Measurements from ENCODE around the gene KIF17. TPM values are rescaled to one million over a fixed set of nuclear protein-coding genes. Genes with fewer than 3 reads are reported as not detected.

Gene KIF17
- total RNA-seq, 2 experiments from 2014 or later: not detected

DNA sequence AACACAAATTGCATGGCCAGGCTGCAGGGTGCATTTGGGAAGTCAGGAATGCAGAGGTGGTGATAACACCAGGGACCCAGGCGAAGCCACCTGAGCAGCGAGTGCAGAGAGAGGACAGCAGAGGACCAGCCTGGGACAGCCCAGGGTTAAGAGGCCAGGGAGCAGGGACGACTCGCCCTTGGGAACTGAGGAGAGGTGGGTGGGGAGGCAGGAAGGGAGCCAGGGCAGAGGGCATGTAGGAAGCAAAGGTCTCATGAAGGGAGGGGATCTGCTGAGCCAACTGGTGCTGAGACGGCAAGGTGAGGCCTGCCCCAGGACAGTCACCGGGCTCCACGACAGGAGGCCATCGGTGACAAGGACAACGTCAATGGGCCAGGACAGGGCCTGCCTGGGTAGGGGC, 16.4 kb downstream of the KIF17 start:
- Mint-ChIP-seq H3K9me3 (no peaks in the 10 kb centered on the region), H3K4me3 (no peak overlapping the region), H3K27me3 (peaks cover 1% of the 10 kb centered on the region), H3K27ac (no peak overlapping the region), H3K4me1 (peaks cover 4% of the 10 kb centered on the region), H3K36me3 (ENCODE audit: low read depth) (no peaks in the 10 kb centered on the region)
- DNase-seq: no peak
- ChIA-PET CTCF (no interaction called here), POLR2A (no interaction called here)

DNA sequence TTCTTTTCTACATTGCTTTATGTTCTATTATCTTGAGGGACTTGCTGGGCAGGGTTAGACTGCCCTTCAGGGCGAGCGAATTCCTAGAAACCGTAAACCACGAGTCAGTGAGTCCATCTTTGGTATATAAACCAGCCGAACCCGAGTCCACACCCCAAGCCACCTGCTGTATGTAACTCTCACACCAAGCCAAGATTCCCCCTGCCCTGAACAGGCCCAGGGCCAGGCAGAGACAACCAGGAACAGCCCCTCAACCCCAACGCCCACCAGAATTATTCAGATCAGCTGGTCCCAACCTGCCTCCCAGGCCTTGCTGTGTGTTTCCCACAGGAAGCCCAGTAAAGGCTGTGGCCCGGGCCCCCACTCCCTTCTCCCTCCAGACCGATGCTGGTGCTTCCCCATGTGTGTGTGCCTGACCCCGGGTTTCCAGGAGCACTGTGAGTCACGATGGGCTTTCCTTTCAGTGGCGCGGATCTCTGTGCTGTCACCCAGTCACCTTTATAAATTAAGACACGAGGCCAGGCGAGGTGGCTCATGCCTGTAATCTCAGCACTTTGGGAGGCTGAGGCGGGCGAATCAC, 17.1 kb downstream of the KIF17 start:
- no peaks in the 10 kb centered on the region for H3K36me3 Mint-ChIP-seq (ENCODE audit: low read depth)
- ChIA-PET POLR2A (no interaction called here), CTCF (no interaction called here)
- peaks cover 3% of the 10 kb centered on the region for H3K27me3 Mint-ChIP-seq
- DNase-seq: no peak
- no peak overlapping the region for H3K27ac Mint-ChIP-seq
- no peaks in the 10 kb centered on the region for H3K9me3 Mint-ChIP-seq
- H3K4me1 Mint-ChIP-seq: peaks cover 8% of the 10 kb centered on the region
- H3K4me3 Mint-ChIP-seq: no peak overlapping the region

GRCh38 chr1:20699558-20699957, 18.2 kb downstream of the KIF17 start:
- no peaks in the 10 kb centered on the region for H3K9me3 Mint-ChIP-seq
- H3K36me3 Mint-ChIP-seq (ENCODE audit: low read depth): no peaks in the 10 kb centered on the region
- ChIA-PET CTCF (interaction anchor here (0.7 to 1.8 kb wide), 3 partner anchors 18 to 496 kb away, joined by 3 to 6 read pairs (median 3); partner anchors contain the start of gene KIF17), POLR2A (no interaction called here)
- peaks cover 8% of the 10 kb centered on the region for H3K4me1 Mint-ChIP-seq
- no peak overlapping the region for H3K27ac Mint-ChIP-seq
- no peak overlapping the region for H3K4me3 Mint-ChIP-seq
- H3K27me3 Mint-ChIP-seq: peaks cover 7% of the 10 kb centered on the region
- no peak for DNase-seq

DNA sequence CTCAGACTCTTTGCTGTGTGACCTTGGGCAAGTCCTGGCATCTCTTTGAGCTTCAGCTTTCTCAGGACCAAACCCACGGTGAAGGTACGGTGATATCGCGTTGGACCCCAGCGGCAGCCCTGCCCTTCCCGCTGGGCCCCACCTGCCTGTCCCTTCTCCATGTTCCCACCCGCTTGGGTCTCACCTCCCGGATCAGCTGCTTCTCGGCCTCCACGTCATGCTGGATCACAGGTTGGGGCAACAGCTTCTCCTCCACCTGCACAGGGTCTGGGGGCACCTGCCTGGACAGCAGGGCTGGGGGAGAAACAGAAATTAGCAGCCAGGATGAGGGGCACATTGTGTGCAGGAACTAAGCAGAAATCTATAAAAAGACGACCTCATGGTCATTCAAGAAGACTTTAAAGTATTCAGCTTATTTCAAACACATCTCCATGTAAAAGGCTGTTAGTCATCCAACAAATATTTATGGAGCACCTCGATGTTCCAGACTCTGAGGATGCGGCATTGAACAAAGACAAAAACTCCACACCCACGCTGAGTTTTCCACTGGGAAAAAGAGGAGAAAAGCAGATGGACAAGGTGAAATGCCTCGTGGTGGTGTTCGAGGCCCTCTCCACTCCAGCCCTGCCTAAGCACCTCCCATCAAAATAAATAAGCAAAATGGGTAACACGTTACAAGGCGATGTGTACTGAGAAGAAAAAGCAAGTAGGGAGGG, 19.5 kb downstream of the KIF17 start:
- Mint-ChIP-seq H3K27me3 (peaks cover 11% of the 10 kb centered on the region), H3K27ac (no peak overlapping the region), H3K36me3 (ENCODE audit: low read depth) (no peaks in the 10 kb centered on the region), H3K9me3 (no peaks in the 10 kb centered on the region), H3K4me1 (peaks cover 8% of the 10 kb centered on the region), H3K4me3 (no peak overlapping the region)
- ChIA-PET CTCF (interaction anchor here (0.6 to 2.7 kb wide), 8 partner anchors 9 to 982 kb away, joined by 3 to 19 read pairs (median 4); partner anchors contain the start of gene KIF17), POLR2A (no interaction called here)
- no peak for DNase-seq

- no peaks in the 10 kb centered on the region for H3K9me3 Mint-ChIP-seq
- CTCF ChIA-PET: interaction anchor here (1.0 to 2.7 kb wide), 11 partner anchors 8 to 671 kb away, joined by 3 to 19 read pairs (median 5); partner anchors contain the start of gene DDOST
- no peak for DNase-seq
- H3K4me3 Mint-ChIP-seq: no peak overlapping the region
- H3K27ac Mint-ChIP-seq: no peak overlapping the region
- POLR2A ChIA-PET: no interaction called here
- H3K27me3 Mint-ChIP-seq: peaks cover 11% of the 10 kb centered on the region
- H3K36me3 Mint-ChIP-seq (ENCODE audit: low read depth): no peaks in the 10 kb centered on the region
- peaks cover 8% of the 10 kb centered on the region for H3K4me1 Mint-ChIP-seq
These were observed 20.2 kb downstream of the KIF17 start for GRCh38 chr1:20697563-20697962.

DNA sequence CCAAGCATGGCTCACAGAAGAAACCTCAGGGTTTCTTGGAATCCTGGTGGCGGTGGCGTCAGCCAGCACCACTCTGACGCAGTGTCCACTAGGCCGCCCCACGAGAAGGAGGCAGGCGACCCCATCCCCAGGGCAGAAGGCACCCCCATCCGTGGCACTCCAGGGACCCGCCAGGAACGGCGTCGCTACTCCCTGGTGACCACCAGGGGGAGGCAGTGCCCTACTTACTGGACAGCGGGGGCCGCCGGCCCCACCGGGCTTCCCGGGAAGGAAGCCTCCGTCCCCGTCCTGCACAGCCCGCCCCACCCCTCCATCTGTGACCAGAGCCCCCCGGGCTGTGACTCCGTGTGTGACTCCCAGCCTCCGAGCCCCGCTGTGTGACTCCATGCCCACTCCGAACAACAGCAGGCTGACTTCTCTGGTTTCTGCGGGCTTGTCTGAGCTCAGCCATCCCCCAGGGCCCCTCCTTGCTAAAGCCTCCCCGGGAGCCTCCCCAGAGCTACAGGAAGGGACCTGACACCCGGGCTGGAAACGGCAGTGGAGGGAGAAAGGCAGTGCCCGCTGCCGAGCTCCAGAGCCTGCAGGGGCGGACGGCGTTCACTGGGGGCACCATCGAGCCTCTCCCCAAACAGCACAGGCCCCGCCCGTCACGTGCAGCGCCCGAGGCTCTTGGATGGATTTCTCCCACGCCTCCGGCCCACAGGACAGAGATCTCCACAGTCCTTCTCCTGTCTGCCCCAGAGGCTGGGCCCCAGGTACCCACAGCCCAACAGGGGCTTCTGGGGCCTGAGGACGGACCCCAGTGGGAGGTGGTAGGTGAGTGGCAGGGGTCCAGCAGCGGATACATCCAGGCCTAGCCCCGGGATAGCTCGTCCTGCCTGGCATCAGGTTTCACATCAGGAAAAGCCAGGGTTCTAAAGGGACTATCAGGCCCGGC, 21.1 kb downstream of the KIF17 start:
- CTCF ChIA-PET: interaction anchor here (0.7 to 2.7 kb wide), 20 partner anchors 9 to 672 kb away, joined by 3 to 19 read pairs (median 4); partner anchors contain the start of gene DDOST
- peaks cover 8% of the 10 kb centered on the region for H3K4me1 Mint-ChIP-seq

GRCh38 chr1:20695515-20695914, 22.3 kb downstream of the KIF17 start:
- Mint-ChIP-seq H3K4me1 (peaks cover 8% of the 10 kb centered on the region), H3K27ac (no peak overlapping the region), H3K36me3 (ENCODE audit: low read depth) (no peaks in the 10 kb centered on the region), H3K4me3 (no peak overlapping the region), H3K9me3 (no peaks in the 10 kb centered on the region), H3K27me3 (peaks cover 11% of the 10 kb centered on the region)
- no peak for DNase-seq
- ChIA-PET CTCF (interaction anchor here (0.5 to 2.7 kb wide), 5 partner anchors 8 to 522 kb away, joined by 3 to 14 read pairs (median 4); no protein-coding TSS in a partner anchor), POLR2A (no interaction called here)

More for the DNA sequence above, 21.1 kb downstream of the KIF17 start:
- H3K4me3 Mint-ChIP-seq: peak overlapping the region; percentile 84
- H3K27me3 Mint-ChIP-seq: peaks cover 11% of the 10 kb centered on the region
- POLR2A ChIA-PET: no interaction called here
- H3K27ac Mint-ChIP-seq: peak overlapping the region; percentile 80
- H3K9me3 Mint-ChIP-seq: no peaks in the 10 kb centered on the region
- DNase-seq: peak; percentile 78
- no peaks in the 10 kb centered on the region for H3K36me3 Mint-ChIP-seq (ENCODE audit: low read depth)

DNA sequence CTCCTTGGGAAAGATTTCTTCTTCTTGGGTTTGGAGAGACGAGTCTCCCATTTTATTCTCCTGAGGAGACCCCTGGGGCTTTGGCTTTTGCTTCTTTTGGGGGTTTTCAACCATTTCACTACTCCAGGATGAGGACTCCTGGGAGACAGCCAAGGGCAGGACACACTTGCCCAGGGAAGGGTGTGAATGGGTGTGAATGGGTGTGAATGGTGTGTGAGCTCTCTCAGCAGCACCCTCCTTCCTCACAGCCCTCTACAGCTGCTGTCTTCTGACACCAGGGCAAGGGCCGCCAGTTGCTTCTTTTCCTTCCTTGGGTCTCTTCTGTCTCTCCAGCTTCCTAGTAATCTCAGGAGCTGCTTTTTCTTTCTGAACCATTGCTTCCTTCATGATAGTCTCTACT, 24.2 kb downstream of the KIF17 start:
- Mint-ChIP-seq H3K27me3 (peaks cover 10% of the 10 kb centered on the region), H3K4me3 (no peak overlapping the region), H3K4me1 (peaks cover 8% of the 10 kb centered on the region), H3K36me3 (ENCODE audit: low read depth) (no peaks in the 10 kb centered on the region), H3K27ac (no peak overlapping the region), H3K9me3 (no peaks in the 10 kb centered on the region)
- ChIA-PET CTCF (interaction anchor here (0.6 to 0.7 kb wide), 2 partner anchors 11 to 289 kb away, joined by 3 read pairs; no protein-coding TSS in a partner anchor), POLR2A (no interaction called here)
- no peak for DNase-seq

GRCh38 chr1:20691872-20692271, 25.9 kb downstream of the KIF17 start:
- POLR2A ChIA-PET: no interaction called here
- Mint-ChIP-seq H3K27me3 (peaks cover 10% of the 10 kb centered on the region), H3K4me1 (peaks cover 7% of the 10 kb centered on the region), H3K27ac (no peak overlapping the region), H3K9me3 (no peaks in the 10 kb centered on the region), H3K36me3 (ENCODE audit: low read depth) (no peaks in the 10 kb centered on the region), H3K4me3 (no peak overlapping the region)
- CTCF ChIA-PET: interaction anchor here (0.6 kb wide), 1 partner anchor 30 kb away, joined by 3 read pairs; no protein-coding TSS in a partner anchor
- DNase-seq: no peak

DNA sequence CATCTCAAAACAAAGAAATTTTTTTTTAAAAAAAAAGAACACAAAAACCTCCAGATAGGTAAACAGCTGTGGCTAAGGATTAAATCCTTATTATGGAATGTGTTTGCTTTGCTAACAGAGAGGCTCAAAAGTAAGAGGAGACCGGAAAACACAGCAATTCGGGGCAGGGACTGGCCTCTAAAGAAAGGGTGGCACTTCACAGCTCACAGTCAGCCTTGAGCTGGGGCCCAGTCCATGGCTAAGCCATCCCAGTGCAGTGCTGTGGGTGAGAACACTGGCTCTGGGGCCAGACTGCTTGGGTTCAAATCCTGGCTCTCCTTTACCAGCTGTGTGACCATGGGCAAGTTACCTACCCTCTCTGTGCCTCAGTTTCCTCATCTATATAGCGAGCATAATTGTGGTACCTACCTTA, 28.2 kb downstream of the KIF17 start:
- Mint-ChIP-seq H3K4me1 (peaks cover 3% of the 10 kb centered on the region), H3K36me3 (ENCODE audit: low read depth) (no peaks in the 10 kb centered on the region), H3K27me3 (peaks cover 12% of the 10 kb centered on the region), H3K9me3 (no peaks in the 10 kb centered on the region), H3K27ac (no peak overlapping the region), H3K4me3 (no peak overlapping the region)
- ChIA-PET CTCF (no interaction called here), POLR2A (no interaction called here)
- no peak for DNase-seq

DNA sequence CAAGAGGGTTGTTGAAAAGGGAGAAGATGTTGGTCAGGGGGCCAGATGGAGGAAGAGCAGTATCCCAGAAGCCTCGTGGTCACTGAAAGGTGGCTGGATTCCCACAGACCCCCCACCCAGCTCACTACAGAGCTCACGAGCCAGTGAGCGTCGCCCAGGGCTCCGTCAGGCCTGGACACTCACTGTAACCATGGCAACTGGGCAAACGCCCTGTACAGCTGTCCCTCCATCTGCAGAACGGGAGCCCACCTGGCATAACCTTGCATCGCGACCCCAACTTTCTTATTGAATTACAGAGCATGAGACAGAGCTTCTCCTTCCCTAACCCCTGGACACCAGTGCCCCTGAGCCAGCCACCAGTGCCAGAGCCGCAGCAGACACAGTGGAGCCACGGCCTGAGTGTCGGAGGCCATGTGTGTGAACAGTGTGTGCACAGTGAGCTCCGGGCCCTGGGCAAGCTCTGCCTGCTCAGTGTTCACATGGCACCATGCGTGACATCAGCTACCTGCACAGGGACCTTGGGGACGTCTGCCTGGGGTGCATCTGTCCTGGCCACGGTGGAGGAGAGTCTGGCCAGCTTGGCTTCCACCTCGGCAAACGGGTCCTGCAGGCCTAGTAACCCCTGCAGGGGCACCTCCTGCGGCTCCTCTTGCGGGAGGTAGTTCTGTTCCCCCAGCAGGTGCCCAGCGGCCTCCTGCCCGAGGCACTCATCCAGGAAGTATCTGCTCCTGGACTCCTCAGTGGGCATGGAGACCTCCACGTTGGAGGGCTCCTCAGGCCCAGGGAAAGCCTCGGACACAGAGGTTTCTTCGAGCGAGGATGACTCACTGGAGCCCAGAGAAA, 30.7 kb downstream of the KIF17 start:
- no peaks in the 10 kb centered on the region for H3K9me3 Mint-ChIP-seq
- ChIA-PET CTCF (interaction anchor here (2.2 kb wide), 1 partner anchor 10 kb away, joined by 14 read pairs; no protein-coding TSS in a partner anchor), POLR2A (no interaction called here)
- H3K4me3 Mint-ChIP-seq: no peak overlapping the region
- no peaks in the 10 kb centered on the region for H3K36me3 Mint-ChIP-seq (ENCODE audit: low read depth)
- H3K27ac Mint-ChIP-seq: no peak overlapping the region
- DNase-seq: no peak
- peaks cover 19% of the 10 kb centered on the region for H3K27me3 Mint-ChIP-seq
- peaks cover 3% of the 10 kb centered on the region for H3K4me1 Mint-ChIP-seq

DNA sequence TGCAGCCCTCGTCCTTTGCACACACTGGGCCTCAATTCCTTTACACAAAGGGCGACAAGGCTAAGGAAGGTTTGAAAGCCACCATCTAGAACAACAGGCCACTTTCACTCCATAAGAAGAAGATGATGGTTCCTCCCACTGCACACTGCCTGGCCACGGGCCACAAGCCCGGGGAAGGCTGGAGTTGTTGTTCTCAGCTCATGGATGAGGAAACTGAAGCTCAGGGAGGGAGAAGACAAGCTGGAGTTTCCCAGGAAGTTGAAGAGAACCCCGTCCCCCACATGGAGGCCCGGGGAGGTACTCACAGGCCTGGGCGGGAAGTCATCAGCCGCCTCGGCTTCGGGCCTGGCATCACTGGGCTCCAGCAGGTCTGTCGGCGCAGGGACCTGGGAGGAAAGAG, 32.1 kb downstream of the KIF17 start:
- Mint-ChIP-seq H3K27me3 (peaks cover 28% of the 10 kb centered on the region), H3K4me1 (peaks cover 3% of the 10 kb centered on the region), H3K9me3 (no peaks in the 10 kb centered on the region), H3K27ac (no peak overlapping the region), H3K36me3 (ENCODE audit: low read depth) (no peaks in the 10 kb centered on the region), H3K4me3 (no peak overlapping the region)
- ChIA-PET CTCF (no interaction called here), POLR2A (no interaction called here)
- no peak for DNase-seq
